ENCODE data around the gene GUCA2A. TPM values are rescaled to one million over a fixed set of nuclear protein-coding genes. Genes with fewer than 3 reads are reported as not detected.

Gene GUCA2A
- total and polyA plus RNA-seq, 2 donors (not counting 1 experiment from before 2014, with no cell fraction given), result not detected

DNA sequence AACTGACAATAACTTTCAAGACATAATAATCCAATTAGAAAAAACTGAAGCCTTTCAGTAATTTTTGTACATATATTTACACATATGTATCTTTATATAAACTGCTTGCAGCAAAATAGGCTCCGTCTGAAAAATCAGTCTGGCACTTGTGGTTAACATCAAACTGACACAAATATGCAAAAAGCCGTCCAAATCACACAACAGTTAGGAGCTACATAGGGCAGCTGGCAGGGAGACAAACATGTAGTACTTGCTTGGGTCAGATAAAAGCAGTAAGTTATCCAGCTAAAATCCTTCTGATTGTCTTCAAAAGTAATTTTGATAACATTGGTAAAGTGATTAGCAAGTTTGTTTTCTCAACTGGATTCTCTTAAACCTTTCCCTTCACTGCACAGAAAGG is 14.7 kb upstream of the GUCA2A start:
- TF ChIP-seq, protein P1, sequence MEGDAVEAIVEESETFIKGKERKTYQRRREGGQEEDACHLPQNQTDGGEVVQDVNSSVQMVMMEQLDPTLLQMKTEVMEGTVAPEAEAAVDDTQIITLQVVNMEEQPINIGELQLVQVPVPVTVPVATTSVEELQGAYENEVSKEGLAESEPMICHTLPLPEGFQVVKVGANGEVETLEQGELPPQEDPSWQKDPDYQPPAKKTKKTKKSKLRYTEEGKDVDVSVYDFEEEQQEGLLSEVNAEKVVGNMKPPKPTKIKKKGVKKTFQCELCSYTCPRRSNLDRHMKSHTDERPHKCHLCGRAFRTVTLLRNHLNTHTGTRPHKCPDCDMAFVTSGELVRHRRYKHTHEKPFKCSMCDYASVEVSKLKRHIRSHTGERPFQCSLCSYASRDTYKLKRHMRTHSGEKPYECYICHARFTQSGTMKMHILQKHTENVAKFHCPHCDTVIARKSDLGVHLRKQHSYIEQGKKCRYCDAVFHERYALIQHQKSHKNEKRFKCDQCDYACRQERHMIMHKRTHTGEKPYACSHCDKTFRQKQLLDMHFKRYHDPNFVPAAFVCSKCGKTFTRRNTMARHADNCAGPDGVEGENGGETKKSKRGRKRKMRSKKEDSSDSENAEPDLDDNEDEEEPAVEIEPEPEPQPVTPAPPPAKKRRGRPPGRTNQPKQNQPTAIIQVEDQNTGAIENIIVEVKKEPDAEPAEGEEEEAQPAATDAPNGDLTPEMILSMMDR (conservative IDR thresholded peaks at IDR 0.05 in 1 of 2, IDR thresholded peaks at IDR 0.05 in 1 of 2; ENCODE audit: low read depth in 1 of 2, low read length in 2 of 2), result no peak
- no peak for TF ChIP-seq EZH2 (IDR thresholded peaks at IDR 0.05; ENCODE audit: low read length, missing control alignments)
- peaks cover 5% of the 10 kb centered on the region for H3K4me1 ChIP-seq (ENCODE audit: control insufficient read depth, extremely low read depth, insufficient read depth, low read length)
- H3K9me3 ChIP-seq (ENCODE audit: control insufficient read depth, insufficient read depth, low read depth, low read length), result no peaks in the 10 kb centered on the region
- H3K4me3 ChIP-seq (replicated peaks in 1 of 4; ENCODE audit: control extremely low read depth in 1 of 4, insufficient read depth in 1 of 4, low read depth in 3 of 4, low read length in 4 of 4), result no peak overlapping the region
- no peak overlapping the region for H2AFZ ChIP-seq (ENCODE audit: low read length)
- H3K27ac ChIP-seq (ENCODE audit: insufficient read depth, low read length), result no peak overlapping the region
- no peaks in the 10 kb centered on the region for H3K27me3 ChIP-seq (ENCODE audit: control insufficient read depth, insufficient read depth, low read length)
- no peaks in the 10 kb centered on the region for H3K36me3 ChIP-seq (ENCODE audit: control insufficient read depth, insufficient read depth, low read length)
- H3K79me2 ChIP-seq (ENCODE audit: control insufficient read depth, insufficient read depth, low read length), result no peaks in the 10 kb centered on the region
- H4K20me1 ChIP-seq (ENCODE audit: control insufficient read depth, extremely low read depth, insufficient read depth, low read length), result peaks cover 2% of the 10 kb centered on the region
- no peak overlapping the region for H3K4me2 ChIP-seq (ENCODE audit: extremely low read depth, insufficient read depth, low read length)
- no peak overlapping the region for H3K9ac ChIP-seq (ENCODE audit: insufficient read depth, low read length)
- peak; percentile 84 to 86 for DNase-seq (ENCODE audit: low read depth in 2 of 2)

DNA sequence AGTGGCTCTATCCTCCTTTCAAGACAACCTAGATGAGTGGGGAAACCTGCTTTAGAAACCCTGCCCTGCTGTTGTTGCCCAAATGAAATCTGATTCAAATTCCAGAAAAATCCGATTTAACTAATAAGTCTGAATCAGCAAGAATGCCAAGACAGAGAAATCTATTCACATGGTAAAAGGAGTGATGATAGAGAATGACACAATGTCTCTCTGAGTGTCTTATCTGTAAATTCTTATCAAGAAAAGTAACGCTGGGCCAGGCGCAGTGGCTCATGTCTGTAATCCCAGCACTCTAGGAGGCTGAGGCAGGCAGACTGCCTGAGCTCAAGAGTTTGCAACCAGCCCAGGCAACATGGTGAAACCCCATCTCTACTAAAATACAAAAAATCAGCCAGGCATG is 13.7 kb upstream of the GUCA2A start:
- DNase-seq (ENCODE audit: low read depth in 2 of 2), result peak in 1 of 2 donors; percentile 56
- no peaks in the 10 kb centered on the region for H3K9me3 ChIP-seq (ENCODE audit: control insufficient read depth, insufficient read depth, low read depth, low read length)
- H3K9ac ChIP-seq (ENCODE audit: insufficient read depth, low read length), result no peak overlapping the region
- no peaks in the 10 kb centered on the region for H3K27me3 ChIP-seq (ENCODE audit: control insufficient read depth, insufficient read depth, low read length)
- no peak for TF ChIP-seq EZH2 (IDR thresholded peaks at IDR 0.05; ENCODE audit: low read length, missing control alignments)
- TF ChIP-seq, protein P1 (conservative IDR thresholded peaks at IDR 0.05 in 1 of 2, IDR thresholded peaks at IDR 0.05 in 1 of 2; ENCODE audit: low read depth in 1 of 2, low read length in 2 of 2), result no peak
- no peak overlapping the region for H3K27ac ChIP-seq (ENCODE audit: insufficient read depth, low read length)
- peaks cover 5% of the 10 kb centered on the region for H3K4me1 ChIP-seq (ENCODE audit: control insufficient read depth, extremely low read depth, insufficient read depth, low read length)
- H3K36me3 ChIP-seq (ENCODE audit: control insufficient read depth, insufficient read depth, low read length), result no peaks in the 10 kb centered on the region
- H2AFZ ChIP-seq (ENCODE audit: low read length), result no peak overlapping the region
- H3K79me2 ChIP-seq (ENCODE audit: control insufficient read depth, insufficient read depth, low read length), result no peaks in the 10 kb centered on the region
- H4K20me1 ChIP-seq (ENCODE audit: control insufficient read depth, extremely low read depth, insufficient read depth, low read length), result peaks cover 2% of the 10 kb centered on the region
- no peak overlapping the region for H3K4me2 ChIP-seq (ENCODE audit: extremely low read depth, insufficient read depth, low read length)
- H3K4me3 ChIP-seq (replicated peaks in 1 of 4; ENCODE audit: control extremely low read depth in 1 of 4, insufficient read depth in 1 of 4, low read depth in 3 of 4, low read length in 4 of 4), result no peak overlapping the region

DNA sequence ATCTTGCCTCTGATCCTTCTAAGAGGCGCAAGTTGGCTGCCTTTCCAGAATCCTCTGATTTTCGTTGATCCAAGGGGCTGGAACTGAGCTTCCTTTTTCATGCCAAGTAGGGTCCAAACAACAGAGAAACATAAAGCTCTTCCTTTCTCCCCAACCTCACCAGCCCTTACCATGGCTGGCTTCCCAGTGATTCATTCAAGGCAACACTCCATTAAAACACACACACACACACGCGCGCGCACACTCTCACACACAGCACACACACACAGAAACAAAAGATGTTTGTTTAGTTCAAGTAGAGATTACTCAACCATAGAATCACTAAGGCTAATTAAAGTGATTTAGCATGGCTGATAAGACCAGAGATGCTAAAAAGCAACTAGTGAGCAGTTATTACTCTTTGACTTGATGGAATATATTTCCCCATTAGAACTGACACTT is 13.0 kb upstream of the GUCA2A start:
- H3K9me3 ChIP-seq (ENCODE audit: control insufficient read depth, insufficient read depth, low read depth, low read length), result no peaks in the 10 kb centered on the region
- H3K36me3 ChIP-seq (ENCODE audit: control insufficient read depth, insufficient read depth, low read length), result no peaks in the 10 kb centered on the region
- H3K27ac ChIP-seq (ENCODE audit: insufficient read depth, low read length), result no peak overlapping the region
- no peak overlapping the region for H2AFZ ChIP-seq (ENCODE audit: low read length)
- no peaks in the 10 kb centered on the region for H3K79me2 ChIP-seq (ENCODE audit: control insufficient read depth, insufficient read depth, low read length)
- peaks cover 5% of the 10 kb centered on the region for H3K4me1 ChIP-seq (ENCODE audit: control insufficient read depth, extremely low read depth, insufficient read depth, low read length)
- no peak overlapping the region for H3K9ac ChIP-seq (ENCODE audit: insufficient read depth, low read length)
- no peak overlapping the region for H3K4me3 ChIP-seq (replicated peaks in 1 of 4; ENCODE audit: control extremely low read depth in 1 of 4, insufficient read depth in 1 of 4, low read depth in 3 of 4, low read length in 4 of 4)
- H4K20me1 ChIP-seq (ENCODE audit: control insufficient read depth, extremely low read depth, insufficient read depth, low read length), result peaks cover 2% of the 10 kb centered on the region
- no peaks in the 10 kb centered on the region for H3K27me3 ChIP-seq (ENCODE audit: control insufficient read depth, insufficient read depth, low read length)
- H3K4me2 ChIP-seq (ENCODE audit: extremely low read depth, insufficient read depth, low read length), result peak overlapping the region; percentile 25
- no peak for TF ChIP-seq EZH2 (IDR thresholded peaks at IDR 0.05; ENCODE audit: low read length, missing control alignments)
- TF ChIP-seq, protein P1 (conservative IDR thresholded peaks at IDR 0.05 in 1 of 2, IDR thresholded peaks at IDR 0.05 in 1 of 2; ENCODE audit: low read depth in 1 of 2, low read length in 2 of 2), result no peak
- DNase-seq (ENCODE audit: low read depth in 2 of 2), result peak; percentile 90 to 93

Measured in fibroblast of lung (primary cell).